PFSK-1 (cell line): ENCODE measurements around the gene NRXN3.

Experiments used
- POLR2AphosphoS5 ChIP-seq: IDR thresholded peaks from 2 replicates; pipeline ENCODE4 v1.6.1; 2012; ENCODE audit warnings: low read depth, mild to moderate bottlenecking, control low read depth, low read length, moderate library complexity
- TAF1 ChIP-seq: IDR thresholded peaks from 2 replicates; pipeline ENCODE4 v1.6.1; 2012; ENCODE audit warnings: low read length, control low read depth, borderline replicate concordance; ENCODE audit not compliant: insufficient read depth
- TF ChIP-seq, protein P1 (sequence below), 2 experiments: IDR thresholded peaks; 2 replicates each; pipeline versions ENCODE4 v1.6.1 to v1.8.0; 2011 to 2012; ENCODE audit warnings: low read depth in 2 of 2, low read length in 2 of 2, control low read depth in 1 of 2, inconsistent platforms in 1 of 2, mild to moderate bottlenecking in 1 of 2, moderate library complexity in 1 of 2; ENCODE audit not compliant: insufficient read depth in 1 of 2

DNA sequence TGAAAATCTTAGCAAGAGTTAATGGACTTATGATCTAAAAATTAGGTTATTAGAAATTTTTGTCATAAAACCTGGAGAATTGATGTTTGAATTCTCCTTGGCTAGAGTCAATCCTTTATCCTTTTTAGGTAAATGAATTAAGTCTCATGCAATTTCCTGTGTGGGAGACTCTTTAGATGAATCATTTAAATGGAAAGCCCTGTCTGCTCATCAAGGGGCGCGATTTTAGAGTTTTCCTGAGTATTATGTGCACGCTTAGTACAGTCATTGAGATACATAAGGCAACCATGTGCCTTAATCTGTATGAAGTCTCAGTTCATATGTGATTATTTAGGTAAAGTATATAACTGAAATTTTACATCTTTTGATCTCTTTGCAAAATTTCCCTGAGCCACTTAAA, 974.7 kb downstream of the NRXN3 start:
- no peak for TF ChIP-seq POLR2AphosphoS5
- TF ChIP-seq, protein P1, sequence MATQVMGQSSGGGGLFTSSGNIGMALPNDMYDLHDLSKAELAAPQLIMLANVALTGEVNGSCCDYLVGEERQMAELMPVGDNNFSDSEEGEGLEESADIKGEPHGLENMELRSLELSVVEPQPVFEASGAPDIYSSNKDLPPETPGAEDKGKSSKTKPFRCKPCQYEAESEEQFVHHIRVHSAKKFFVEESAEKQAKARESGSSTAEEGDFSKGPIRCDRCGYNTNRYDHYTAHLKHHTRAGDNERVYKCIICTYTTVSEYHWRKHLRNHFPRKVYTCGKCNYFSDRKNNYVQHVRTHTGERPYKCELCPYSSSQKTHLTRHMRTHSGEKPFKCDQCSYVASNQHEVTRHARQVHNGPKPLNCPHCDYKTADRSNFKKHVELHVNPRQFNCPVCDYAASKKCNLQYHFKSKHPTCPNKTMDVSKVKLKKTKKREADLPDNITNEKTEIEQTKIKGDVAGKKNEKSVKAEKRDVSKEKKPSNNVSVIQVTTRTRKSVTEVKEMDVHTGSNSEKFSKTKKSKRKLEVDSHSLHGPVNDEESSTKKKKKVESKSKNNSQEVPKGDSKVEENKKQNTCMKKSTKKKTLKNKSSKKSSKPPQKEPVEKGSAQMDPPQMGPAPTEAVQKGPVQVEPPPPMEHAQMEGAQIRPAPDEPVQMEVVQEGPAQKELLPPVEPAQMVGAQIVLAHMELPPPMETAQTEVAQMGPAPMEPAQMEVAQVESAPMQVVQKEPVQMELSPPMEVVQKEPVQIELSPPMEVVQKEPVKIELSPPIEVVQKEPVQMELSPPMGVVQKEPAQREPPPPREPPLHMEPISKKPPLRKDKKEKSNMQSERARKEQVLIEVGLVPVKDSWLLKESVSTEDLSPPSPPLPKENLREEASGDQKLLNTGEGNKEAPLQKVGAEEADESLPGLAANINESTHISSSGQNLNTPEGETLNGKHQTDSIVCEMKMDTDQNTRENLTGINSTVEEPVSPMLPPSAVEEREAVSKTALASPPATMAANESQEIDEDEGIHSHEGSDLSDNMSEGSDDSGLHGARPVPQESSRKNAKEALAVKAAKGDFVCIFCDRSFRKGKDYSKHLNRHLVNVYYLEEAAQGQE (IDR thresholded peaks at IDR 0.05; ENCODE audit: insufficient read depth in 1 of 2, low read depth in 2 of 2, low read length in 2 of 2): no peak
- no peak for TF ChIP-seq TAF1
